HepG2 (cell line): Measurements from ENCODE around the gene IQCE. TPM values are rescaled to one million over a fixed set of nuclear protein-coding genes. Genes with fewer than 3 reads are reported as not detected.

ENCODE experiments used
- AHR ChIP-seq: IDR thresholded peaks from 2 replicates; pipeline ENCODE4 v1.6.1; 2018; ENCODE audit warnings: missing genetic modification reagents, missing compliant biosample characterization
- CEBPB ChIP-seq: IDR thresholded peaks from 2 replicates; pipeline ENCODE4 v1.6.1; 2011; ENCODE audit warnings: low read depth, low read length, improper control_type of control experiment, borderline replicate concordance
- HNRNPLL ChIP-seq: fragments of 200-400 bp; formaldehyde crosslinking; IDR thresholded peaks from 2 replicates; pipeline ENCODE4 v1.6.1; 2017; ENCODE audit warnings: mild to moderate bottlenecking, low read depth, low read length; ENCODE audit not compliant: poor library complexity, severe bottlenecking
- ZNF292 ChIP-seq: sonication (generic); formaldehyde crosslinking; IDR thresholded peaks from 2 replicates; pipeline ENCODE4 v1.8.1; 2022; ENCODE audit warnings: mild to moderate bottlenecking, low read depth, missing genetic modification reagents, borderline replicate concordance
- ZNF781 ChIP-seq: sonication (generic); formaldehyde crosslinking; IDR thresholded peaks from 2 replicates; pipeline ENCODE4 v1.5.1; 2020; ENCODE audit warnings: borderline replicate concordance, mild to moderate bottlenecking, missing genetic modification reagents; ENCODE audit errors: not compliant biosample characterization
- polyA plus RNA-seq, 8 experiments: library from polyadenylated mRNA; depleted of rRNA in 3 of 8; stranded (reverse) in 7 of 8; unstranded in 1 of 8; fragments of >200 nt; fragmentation: Illumina TruSeq in 4 of 8; extraction: Trizol in 4 of 8; gene quantifications; 2 replicates each; pipeline versions ENCODE4 v1.2.1 to v1.2.3, GENCODE V29; 2011 to 2016; ENCODE audit warnings: low read depth in 4 of 8, missing spikeins in 1 of 8, mixed read lengths in 1 of 8; ENCODE audit not compliant: insufficient read depth in 1 of 8
- total RNA-seq, 5 experiments: library from RNA; depleted of rRNA; stranded (reverse); fragments of >200 nt; fragmentation: Illumina TruSeq; extraction: Trizol; gene quantifications; 2 replicates each; pipeline ENCODE4 v1.2.3, GENCODE V29; 2016; ENCODE audit warnings: low read depth in 1 of 5
- TF ChIP-seq, protein P1 (sequence below): sonication (generic); formaldehyde crosslinking; IDR thresholded peaks from 2 replicates; pipeline ENCODE4 v1.4.0; 2020; ENCODE audit warnings: mild to moderate bottlenecking, missing genetic modification reagents
- TF ChIP-seq, protein P2 (sequence below): IDR thresholded peaks from 2 replicates; pipeline ENCODE4 v1.6.1; 2016
- TF ChIP-seq, protein P3 (sequence below): IDR thresholded peaks from 2 replicates; pipeline ENCODE4 v1.4.0; 2020; ENCODE audit warnings: mild to moderate bottlenecking, missing genetic modification reagents
- TF ChIP-seq, protein P4 (sequence below), 2 experiments: sonication (generic) in 1 of 2; formaldehyde crosslinking in 1 of 2; IDR thresholded peaks; 2 replicates each; pipeline versions ENCODE4 v1.4.0 to v1.6.1; 2016 to 2020; ENCODE audit warnings: borderline replicate concordance in 1 of 2, low read depth in 1 of 2, mild to moderate bottlenecking in 1 of 2, missing genetic modification reagents in 1 of 2

The IQCE gene
- total and polyA plus RNA-seq, 2 of the 13 experiments (the other 11 are each of a cell fraction or from before 2014, with no cell fraction given) = 1.5 to 2.5 TPM

DNA sequence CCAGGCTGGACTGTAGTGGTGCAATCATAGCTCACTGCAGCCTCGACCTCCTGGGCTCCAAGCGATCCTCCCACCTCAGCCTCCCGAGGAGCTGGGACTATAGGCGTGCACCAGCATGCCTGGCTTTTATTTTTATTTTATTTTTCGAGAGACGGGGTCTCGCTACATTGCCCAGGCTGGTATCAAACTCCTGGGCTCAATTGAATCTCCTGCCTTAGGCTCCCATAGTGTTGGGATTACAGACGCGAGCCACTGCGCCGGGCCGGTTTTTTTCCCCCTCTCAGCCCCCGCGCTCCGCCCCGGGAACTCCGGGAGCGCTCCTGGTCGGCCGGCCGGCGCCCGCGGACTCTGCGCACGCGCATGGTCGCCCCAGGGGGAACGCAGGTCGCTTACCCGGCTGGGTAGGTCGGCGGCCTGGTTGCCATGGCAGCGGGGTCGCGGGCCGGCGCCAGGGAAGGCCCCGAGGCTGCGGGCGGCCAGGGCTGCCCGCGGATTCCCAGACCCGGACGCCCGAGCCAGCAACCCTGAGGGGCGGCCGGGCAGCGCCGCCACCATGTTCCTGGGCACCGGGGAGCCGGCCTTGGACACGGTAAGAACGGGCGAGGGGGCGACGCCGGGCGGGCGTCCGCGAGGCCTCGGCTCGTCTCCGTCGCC lies at the start of gene IQCE (continued):
- TF ChIP-seq, protein P1, sequence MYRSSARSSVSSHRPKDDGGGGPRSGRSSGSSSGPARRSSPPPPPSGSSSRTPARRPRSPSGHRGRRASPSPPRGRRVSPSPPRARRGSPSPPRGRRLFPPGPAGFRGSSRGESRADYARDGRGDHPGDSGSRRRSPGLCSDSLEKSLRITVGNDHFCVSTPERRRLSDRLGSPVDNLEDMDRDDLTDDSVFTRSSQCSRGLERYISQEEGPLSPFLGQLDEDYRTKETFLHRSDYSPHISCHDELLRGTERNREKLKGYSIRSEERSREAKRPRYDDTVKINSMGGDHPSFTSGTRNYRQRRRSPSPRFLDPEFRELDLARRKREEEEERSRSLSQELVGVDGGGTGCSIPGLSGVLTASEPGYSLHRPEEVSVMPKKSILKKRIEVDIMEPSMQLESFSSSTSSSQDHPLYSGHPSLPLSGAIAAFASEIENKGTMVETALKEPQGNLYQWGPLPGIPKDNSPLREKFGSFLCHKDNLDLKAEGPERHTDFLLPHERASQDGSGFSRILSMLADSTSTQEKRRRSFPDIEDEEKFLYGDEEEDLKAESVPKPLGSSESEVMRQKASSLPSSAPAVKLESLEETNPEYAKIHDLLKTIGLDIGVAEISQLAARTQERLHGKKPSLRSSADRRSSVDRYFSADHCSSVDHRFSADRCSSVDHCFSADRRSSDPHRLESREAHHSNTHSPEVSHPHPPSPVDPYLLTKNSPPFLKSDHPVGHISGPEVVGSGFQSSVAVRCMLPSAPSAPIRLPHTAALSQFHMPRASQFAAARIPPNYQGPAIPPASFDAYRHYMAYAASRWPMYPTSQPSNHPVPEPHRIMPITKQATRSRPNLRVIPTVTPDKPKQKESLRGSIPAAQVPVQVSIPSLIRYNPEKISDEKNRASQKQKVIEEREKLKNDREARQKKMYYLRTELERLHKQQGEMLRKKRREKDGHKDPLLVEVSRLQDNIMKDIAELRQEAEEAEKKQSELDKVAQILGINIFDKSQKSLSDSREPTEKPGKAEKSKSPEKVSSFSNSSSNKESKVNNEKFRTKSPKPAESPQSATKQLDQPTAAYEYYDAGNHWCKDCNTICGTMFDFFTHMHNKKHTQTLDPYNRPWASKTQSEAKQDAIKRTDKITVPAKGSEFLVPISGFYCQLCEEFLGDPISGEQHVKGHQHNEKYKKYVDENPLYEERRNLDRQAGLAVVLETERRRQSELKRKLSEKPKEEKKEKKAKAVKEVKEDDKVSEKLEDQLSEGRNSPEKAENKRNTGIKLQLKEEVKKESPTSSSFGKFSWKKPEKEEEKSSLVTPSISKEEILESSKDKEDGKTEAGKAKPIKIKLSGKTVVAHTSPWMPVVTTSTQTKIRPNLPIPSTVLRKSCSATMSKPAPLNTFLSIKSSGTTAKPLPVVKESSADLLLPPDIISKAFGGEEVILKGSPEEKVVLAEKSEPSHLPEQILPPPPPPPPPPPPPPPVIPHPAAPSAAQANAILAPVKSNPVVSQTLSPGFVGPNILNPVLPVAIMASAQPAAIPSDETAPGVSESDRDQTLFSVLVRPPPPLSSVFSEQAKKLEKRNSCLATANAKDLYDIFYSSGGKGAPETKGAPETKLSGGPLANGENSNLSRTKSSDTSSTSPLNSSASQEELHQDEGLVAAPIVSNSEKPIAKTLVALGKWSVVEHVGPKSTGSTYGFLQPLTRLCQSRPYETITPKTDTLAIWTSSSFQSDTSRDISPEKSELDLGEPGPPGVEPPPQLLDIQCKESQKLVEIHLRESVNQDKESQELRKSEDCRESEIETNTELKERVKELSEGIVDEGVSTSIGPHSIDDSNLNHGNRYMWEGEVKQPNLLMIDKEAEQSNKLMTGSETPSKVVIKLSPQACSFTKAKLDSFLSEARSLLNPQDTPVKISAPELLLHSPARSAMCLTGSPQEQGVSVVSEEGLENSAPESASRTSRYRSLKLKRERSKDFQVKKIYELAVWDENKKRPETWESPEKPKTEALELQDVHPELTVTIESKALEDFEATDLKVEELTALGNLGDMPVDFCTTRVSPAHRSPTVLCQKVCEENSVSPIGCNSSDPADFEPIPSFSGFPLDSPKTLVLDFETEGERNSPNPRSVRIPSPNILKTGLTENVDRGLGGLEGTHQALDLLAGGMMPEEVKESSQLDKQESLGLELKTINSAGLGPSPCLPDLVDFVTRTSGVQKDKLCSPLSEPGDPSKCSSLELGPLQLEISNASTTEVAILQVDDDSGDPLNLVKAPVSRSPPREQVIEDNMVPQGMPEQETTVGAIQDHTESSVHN (CRISPR knock-in tag) = no peak
- TF ChIP-seq, protein P2, sequence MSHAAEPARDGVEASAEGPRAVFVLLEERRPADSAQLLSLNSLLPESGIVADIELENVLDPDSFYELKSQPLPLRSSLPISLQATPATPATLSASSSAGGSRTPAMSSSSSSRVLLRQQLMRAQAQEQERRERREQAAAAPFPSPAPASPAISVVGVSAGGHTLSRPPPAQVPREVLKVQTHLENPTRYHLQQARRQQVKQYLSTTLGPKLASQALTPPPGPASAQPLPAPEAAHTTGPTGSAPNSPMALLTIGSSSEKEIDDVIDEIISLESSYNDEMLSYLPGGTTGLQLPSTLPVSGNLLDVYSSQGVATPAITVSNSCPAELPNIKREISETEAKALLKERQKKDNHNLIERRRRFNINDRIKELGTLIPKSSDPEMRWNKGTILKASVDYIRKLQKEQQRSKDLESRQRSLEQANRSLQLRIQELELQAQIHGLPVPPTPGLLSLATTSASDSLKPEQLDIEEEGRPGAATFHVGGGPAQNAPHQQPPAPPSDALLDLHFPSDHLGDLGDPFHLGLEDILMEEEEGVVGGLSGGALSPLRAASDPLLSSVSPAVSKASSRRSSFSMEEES (CRISPR knock-in tag) = 0 out of 2 replicates have a peak, but pooled peaks have one; percentile 16
- TF ChIP-seq, protein P3, sequence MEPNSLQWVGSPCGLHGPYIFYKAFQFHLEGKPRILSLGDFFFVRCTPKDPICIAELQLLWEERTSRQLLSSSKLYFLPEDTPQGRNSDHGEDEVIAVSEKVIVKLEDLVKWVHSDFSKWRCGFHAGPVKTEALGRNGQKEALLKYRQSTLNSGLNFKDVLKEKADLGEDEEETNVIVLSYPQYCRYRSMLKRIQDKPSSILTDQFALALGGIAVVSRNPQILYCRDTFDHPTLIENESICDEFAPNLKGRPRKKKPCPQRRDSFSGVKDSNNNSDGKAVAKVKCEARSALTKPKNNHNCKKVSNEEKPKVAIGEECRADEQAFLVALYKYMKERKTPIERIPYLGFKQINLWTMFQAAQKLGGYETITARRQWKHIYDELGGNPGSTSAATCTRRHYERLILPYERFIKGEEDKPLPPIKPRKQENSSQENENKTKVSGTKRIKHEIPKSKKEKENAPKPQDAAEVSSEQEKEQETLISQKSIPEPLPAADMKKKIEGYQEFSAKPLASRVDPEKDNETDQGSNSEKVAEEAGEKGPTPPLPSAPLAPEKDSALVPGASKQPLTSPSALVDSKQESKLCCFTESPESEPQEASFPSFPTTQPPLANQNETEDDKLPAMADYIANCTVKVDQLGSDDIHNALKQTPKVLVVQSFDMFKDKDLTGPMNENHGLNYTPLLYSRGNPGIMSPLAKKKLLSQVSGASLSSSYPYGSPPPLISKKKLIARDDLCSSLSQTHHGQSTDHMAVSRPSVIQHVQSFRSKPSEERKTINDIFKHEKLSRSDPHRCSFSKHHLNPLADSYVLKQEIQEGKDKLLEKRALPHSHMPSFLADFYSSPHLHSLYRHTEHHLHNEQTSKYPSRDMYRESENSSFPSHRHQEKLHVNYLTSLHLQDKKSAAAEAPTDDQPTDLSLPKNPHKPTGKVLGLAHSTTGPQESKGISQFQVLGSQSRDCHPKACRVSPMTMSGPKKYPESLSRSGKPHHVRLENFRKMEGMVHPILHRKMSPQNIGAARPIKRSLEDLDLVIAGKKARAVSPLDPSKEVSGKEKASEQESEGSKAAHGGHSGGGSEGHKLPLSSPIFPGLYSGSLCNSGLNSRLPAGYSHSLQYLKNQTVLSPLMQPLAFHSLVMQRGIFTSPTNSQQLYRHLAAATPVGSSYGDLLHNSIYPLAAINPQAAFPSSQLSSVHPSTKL (CRISPR knock-in tag) = no peak
- TF ChIP-seq ZNF292 (no peak), AHR (CRISPR knock-in tag) (no peak), ZNF781 (no peak), HNRNPLL (peak; percentile 66), CEBPB (no peak)
- TF ChIP-seq, protein P4, sequence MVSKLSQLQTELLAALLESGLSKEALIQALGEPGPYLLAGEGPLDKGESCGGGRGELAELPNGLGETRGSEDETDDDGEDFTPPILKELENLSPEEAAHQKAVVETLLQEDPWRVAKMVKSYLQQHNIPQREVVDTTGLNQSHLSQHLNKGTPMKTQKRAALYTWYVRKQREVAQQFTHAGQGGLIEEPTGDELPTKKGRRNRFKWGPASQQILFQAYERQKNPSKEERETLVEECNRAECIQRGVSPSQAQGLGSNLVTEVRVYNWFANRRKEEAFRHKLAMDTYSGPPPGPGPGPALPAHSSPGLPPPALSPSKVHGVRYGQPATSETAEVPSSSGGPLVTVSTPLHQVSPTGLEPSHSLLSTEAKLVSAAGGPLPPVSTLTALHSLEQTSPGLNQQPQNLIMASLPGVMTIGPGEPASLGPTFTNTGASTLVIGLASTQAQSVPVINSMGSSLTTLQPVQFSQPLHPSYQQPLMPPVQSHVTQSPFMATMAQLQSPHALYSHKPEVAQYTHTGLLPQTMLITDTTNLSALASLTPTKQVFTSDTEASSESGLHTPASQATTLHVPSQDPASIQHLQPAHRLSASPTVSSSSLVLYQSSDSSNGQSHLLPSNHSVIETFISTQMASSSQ (IDR thresholded peaks at IDR 0.05; ENCODE audit: low read depth) = no peak
- TF ChIP-seq, protein P4 (CRISPR knock-in tag; IDR thresholded peaks at IDR 0.05; ENCODE audit: borderline replicate concordance) = peak; percentile 29; the same call in 1 of the 2 replicates
